ENCODE data around the gene METTL27.
"Not testable (repeated sequence)": the region's sequence is repeated elsewhere in the genome, so short reads cannot be mapped to it uniquely, and the experiment has no call there.

DNA sequence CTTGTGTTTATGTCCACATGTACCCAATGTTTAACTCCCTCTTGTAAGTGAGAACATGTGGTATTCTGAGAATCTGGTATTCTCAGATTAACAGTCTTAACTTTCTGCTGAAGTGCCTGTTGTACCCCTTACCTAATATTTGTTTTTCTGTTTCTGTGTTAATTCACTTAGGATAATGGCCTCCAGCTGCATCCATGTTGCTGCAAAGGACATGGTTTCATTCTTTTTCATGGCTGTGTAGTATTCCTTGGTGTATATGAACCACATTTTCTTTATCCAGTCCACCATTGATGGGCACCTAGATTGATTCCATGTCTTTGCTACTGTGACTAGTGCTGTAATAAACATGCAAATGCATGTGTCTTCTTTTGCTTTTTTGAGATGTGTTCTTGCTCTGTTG lies 47.1 kb downstream of the METTL27 start:
- TF ChIP-seq, protein P1, sequence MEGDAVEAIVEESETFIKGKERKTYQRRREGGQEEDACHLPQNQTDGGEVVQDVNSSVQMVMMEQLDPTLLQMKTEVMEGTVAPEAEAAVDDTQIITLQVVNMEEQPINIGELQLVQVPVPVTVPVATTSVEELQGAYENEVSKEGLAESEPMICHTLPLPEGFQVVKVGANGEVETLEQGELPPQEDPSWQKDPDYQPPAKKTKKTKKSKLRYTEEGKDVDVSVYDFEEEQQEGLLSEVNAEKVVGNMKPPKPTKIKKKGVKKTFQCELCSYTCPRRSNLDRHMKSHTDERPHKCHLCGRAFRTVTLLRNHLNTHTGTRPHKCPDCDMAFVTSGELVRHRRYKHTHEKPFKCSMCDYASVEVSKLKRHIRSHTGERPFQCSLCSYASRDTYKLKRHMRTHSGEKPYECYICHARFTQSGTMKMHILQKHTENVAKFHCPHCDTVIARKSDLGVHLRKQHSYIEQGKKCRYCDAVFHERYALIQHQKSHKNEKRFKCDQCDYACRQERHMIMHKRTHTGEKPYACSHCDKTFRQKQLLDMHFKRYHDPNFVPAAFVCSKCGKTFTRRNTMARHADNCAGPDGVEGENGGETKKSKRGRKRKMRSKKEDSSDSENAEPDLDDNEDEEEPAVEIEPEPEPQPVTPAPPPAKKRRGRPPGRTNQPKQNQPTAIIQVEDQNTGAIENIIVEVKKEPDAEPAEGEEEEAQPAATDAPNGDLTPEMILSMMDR (IDR thresholded peaks at IDR 0.05; ENCODE audit: low read depth, low read length, missing input control), result not testable (repeated sequence)
- TF ChIP-seq, protein P2, sequence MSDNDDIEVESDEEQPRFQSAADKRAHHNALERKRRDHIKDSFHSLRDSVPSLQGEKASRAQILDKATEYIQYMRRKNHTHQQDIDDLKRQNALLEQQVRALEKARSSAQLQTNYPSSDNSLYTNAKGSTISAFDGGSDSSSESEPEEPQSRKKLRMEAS (IDR thresholded peaks at IDR 0.05), result not testable (repeated sequence)
- TF ChIP-seq EGR1 (IDR thresholded peaks at IDR 0.05; ENCODE audit: low read depth in 2 of 2); FOXA2 (IDR thresholded peaks at IDR 0.05); RAD21 (IDR thresholded peaks at IDR 0.05); HNF4G (IDR thresholded peaks at IDR 0.05): not testable (repeated sequence)

Data from liver (tissue), 3 donors.